Endothelial cell of hepatic sinusoid (primary cell): ENCODE measurements around the gene CCDC78.

ENCODE experiments used
- in situ Hi-C: cut with HindIII; loops from 2 replicates; pipeline ENCODE4 v1.10.0; 2017; ENCODE audit warnings: low sequenced_read_pairs

The CCDC78 gene

DNA sequence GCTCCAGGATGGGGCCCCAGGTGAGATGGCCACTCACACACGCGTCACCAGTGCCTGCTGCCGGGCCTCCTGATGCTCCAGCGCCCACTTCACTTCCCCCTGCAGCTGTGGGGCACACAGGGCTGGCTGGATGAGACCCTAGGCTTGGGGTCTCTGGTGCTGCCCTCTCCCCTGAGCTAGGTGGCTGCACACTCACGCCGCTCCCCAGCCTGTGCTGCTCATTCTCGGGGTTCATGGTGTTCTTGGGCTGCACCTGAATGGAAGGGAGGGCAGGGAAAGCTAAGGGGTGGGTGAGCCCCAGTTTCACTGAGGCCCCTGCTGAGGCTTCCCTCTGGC lies 1.2 kb downstream of the CCDC78 start:
- in situ Hi-C loops, result no loop called here

DNA sequence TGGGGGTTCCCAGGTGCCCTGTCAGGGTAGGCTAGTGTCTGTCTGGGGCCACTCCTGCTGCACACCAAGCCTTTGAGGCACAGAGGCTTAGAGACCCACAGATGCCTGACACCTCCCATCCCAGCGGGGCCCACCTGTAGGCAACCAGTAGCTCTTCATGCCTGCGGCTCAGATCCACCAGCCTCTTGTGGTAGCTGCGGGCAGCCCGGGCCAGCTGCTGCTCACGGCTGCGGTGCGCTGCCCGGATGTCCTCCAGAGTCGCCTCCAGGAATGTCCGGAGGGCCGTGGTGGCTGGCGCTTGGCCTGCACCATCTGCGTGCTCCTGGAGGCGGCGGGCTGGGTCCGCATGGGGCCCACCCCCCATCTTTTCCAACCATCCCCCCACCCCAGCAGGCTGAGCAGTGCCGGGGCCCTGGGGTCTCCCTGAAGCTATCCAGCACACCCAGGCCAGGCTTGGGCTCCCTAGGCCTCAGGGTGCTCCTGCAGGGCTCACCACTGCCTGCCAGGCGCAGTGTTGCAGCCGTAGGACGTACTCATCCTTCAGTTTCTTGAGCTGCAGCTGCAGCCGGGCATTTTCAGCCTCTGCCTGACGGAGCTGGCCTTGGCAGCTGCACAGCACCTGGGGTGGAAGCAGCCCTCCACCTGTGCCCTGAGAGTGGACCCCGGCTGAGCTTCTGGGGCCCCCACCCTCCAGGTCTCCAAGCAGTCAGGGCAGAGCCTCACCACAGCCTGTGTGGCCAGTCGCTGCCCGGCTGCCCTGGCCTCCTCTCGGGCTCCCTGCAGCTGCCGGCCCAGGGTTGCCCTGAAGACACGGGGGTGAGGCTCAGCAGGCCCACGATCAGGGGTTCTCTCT lies 1.8 kb downstream of the CCDC78 start:
- in situ Hi-C loops, result no loop called here

DNA sequence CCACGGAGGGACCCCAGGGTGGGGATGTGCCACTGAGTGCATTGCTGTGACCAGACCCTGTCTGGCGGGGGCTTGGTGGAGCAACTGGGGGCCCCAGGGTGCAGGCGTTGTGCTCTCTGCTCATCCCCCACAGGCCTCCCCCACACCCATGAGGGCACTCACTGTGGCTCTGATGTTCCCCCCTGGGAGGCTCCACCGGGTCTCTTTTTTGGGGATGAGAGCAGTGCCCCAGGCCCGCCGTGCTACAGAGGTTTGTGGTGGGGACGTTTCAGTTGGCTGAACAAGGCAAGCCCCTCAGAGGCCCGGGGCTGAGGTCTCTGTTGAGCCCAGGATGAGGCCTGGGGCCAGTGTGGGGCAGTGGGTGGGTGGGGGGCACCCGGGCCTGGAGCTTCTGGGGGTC lies 2.5 kb downstream of the CCDC78 start:
- in situ Hi-C loops, result no loop called here

DNA sequence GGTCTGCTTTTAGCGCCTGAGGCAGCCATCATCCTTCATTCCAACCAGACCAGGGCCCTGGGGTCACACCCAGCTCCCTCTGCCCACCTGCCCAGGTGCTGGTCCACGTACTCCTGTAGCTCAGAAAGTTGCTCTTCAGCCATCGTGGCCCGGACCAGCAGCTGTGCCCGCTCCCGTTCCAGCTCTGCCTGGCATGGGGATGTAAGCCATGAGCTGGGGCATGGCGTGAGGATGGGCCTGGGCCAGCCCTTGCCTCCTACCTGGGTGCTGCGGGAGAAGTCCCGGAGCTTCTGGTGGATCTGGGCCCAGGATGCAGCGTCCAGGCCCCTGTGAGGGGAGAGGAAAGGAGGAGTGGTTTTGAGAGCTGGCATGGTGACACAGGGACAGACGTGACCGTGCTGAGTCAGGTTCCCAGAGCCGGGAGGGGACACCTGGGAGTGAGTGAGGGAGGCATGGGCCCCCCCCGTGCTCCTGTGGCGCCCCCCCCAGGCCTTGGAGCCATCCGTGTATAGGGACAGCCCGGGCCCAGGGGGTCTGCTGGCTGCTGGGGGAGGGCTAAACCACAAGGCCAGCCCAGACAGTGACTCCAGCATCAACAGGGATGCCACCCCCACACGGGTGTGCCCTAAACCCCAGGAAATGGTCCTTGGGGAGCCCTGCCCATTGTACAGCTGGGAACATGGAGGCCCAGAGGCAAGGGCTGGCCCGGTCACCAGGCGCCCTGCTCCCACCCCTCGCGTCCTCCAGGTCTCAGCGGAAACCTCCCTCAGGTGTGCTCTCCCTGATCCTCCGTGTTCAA lies 3.2 kb downstream of the CCDC78 start:
- in situ Hi-C loops, result no loop called here

DNA sequence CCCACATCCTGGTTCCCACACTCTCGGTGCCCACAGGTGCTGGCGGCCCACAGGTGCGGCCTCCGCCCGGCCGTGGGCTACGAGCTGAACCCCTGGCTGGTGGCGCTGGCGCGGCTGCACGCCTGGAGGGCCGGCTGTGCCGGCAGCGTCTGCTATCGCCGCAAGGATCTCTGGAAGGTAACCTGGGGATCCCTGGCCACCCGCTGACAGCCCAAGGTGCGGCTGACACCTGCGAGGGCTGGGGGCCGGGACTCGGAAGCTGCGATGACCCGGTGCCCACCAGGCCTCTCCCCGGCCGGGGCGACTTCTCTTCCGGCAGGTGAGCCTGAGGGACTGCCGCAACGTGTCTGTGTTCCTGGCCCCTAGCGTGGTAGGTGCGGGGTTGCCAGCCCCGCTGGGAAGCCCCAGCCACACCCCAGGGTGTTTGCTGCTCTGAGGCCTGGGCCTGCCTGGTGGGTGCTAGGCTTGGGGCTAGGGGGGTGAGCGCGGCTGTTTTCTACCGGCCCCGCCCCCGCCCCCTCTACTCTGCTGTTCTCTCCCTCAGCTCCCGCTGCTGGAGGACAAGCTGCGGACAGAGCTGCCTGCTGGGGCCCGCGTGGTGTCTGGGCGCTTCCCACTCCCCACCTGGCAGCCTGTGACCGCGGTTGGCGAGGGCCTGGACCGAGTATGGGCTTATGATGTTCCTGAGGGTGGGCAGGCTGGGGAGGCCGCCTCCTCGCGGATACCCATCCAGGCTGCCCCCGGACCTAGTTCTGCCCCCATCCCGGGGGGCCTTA lies 4.3 kb downstream of the CCDC78 start:
- in situ Hi-C loops, result no loop called here

DNA sequence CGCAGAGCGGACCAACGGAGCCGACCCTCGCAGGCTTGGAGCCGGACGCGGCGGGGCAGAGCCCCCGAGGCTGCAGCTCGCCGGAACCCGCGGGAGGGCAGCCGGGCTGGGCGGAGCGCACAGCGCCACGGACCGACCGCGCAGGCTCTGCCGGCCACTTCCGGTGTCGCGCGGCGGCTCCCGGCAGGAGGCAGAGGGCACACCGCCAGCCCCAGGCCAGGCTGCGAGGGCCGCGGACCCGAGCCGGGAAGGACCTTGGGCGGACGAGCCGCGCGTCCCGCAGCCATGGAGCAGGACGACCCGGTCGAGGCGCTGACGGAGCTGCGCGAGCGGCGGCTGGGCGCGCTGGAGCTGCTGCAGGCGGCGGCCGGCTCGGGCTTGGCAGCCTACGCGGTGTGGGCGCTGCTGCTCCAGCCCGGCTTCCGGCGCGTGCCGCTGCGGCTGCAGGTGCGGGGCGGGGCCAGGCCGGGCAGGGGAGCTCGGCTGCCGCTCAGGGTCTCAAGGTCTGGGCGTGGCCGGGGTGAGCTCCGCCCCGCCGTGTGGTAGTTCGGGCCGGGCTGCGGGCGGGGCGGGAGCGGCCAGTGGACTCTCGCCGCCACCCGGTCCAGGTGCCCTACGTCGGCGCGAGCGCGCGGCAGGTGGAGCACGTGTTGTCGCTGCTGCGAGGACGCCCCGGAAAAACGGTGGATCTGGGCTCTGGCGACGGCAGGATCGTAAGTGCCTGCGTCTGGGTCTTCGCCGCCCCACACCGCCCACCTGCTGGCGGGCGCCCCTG lies 5.1 kb downstream of the CCDC78 start, which contains the start of gene ANTKMT:
Gene ANTKMT (plus strand): TSS at position 157 of the 775 bp plus-strand sequence. CDS start 129 bp downstream, at position 286.
- in situ Hi-C loops, result no loop called here

DNA sequence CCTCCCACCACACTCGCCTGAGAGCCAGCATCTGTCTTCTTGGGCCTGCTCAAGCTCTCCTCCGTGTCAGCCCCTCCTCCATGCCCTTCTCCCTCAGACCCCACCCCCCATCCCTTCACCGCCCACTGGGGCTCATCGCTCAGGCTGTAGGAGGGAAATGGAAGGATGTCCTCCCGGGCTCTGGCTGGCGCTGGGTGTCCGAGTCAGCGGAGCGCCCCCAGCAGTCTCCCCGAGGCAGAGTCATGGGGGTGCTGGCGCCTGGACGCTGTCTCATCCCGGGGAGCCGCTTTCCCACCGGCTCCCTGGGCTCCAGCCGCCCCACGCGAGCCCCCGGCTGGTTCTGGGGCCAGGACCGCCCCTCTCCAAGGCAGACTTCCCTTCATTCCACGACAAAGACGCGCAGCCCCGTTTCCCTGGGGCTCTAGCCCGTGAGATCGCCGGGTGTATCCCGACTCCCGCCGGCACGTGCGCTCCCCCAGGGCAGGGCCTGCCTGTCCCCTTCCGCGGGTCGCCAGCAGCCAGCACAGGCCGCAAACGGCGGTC lies 5.7 kb downstream of the CCDC78 start:
- in situ Hi-C loops, result no loop called here

DNA sequence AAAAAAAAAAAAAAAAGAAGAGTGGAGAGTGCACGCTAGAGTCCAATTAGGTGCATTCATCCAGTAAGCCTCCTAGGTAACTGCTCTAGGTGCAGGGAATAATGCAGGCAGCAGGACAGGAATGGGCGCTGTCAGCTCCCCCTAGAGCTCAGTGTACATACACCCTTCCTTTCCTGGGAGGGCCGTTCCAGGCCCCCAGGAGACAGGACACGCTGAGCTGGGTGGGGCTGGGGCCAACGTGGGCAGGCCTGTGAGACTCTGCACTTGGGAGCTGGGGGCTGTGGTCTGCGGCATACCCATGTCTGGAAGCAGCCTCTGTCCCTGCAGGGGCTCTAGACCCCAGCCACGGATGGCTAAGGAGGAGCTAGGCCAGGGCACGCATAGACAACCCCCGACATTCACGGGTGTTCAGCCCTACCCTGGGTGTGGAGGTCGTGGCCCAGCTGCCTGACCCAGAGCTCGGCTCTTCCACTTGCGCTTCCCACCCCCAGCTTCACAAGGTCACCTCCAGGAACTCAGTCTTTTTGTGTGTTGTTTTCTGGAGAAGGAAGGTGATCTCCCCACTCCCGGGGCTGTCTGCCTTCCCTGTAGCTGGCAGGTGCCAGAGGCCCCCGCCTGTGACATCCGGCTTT lies 6.3 kb downstream of the CCDC78 start:
- in situ Hi-C loops, result loop anchor here (10.0 kb wide), 1 partner anchor 65 kb away; no protein-coding TSS in a partner anchor

DNA sequence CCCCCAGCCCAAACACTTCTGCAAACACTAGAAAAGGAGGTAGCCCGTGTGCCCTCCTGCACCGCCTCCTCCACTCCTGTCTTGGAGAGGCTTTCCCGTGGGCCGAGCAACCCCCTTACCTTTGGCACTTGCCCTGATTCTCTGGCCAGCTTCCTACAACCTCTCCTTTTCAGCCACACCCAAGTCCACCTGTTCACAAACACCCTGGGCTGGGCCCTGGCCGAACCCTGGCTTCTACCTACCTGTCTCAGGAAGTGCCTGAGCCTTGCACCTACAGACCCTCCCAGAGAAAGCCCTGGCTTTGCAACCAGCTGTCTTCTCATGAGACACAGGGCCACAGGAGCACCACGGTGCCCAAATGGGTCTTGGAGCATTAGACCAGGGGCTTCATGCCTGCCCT lies 7.3 kb downstream of the CCDC78 start:
- in situ Hi-C loops, result loop anchor here (10.0 kb wide), 1 partner anchor 64 kb away; no protein-coding TSS in a partner anchor

DNA sequence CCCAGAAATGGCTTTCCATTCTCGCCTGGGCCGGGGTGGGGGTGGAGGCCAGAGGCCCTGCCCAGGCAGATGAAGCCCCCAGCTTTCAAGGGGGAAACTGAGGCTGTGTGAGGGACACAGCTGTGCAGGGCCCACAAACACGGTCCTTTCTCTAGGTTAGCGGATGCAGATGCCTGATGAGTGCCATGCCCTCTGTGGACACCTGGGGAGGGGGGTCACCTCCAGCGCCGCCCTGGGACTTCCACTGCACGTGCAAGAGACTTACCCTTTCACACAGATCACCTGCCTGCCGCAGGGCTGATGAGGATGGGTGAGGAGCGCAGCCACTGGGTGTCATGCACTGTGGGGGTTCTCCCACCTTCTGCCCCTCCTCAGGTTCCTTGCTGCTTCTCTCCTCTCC lies 7.9 kb downstream of the CCDC78 start:
- in situ Hi-C loops, result loop anchor here (10.0 kb wide), 1 partner anchor 64 kb away; no protein-coding TSS in a partner anchor

DNA sequence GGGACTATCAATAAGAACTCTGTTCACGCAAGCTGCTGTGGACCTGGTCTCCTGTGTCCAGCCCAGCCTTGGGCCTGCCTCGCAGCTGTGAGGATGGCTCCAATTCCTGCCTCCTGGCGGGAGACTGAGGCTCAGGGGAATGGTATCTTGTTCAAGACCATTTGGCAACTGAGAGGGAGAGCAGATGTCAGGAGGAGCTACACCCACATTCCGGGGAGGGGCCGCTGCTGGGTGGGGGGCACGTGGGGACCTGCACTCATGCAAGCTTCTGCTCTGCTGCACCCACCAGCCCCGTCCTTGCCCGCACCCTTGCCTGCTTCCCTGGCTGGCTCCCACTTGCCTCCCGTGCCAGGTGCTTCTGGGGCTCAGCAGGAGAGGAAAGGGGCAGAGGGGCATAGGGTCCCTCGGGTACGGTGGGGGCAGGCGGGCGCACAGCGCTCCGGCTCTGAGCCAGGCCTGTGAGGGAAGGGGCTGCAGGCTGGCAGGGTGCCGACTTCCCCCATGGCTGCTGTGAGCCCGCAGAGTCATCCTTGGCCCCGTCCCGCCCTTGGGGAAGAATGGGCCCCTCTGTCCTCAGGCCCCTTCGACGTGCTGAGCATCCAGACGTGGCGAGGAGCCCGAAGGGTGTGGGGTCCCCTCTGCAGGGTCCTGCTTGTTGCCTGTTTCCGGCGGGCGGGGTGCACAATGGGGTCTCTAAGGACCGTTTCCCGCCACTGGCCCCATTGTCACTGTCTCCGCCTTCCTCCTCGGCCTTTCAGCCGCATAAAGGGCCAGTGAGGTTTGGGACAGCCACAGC lies 8.6 kb downstream of the CCDC78 start:
- in situ Hi-C loops, result loop anchor here (10.0 kb wide), 1 partner anchor 63 kb away; no protein-coding TSS in a partner anchor

DNA sequence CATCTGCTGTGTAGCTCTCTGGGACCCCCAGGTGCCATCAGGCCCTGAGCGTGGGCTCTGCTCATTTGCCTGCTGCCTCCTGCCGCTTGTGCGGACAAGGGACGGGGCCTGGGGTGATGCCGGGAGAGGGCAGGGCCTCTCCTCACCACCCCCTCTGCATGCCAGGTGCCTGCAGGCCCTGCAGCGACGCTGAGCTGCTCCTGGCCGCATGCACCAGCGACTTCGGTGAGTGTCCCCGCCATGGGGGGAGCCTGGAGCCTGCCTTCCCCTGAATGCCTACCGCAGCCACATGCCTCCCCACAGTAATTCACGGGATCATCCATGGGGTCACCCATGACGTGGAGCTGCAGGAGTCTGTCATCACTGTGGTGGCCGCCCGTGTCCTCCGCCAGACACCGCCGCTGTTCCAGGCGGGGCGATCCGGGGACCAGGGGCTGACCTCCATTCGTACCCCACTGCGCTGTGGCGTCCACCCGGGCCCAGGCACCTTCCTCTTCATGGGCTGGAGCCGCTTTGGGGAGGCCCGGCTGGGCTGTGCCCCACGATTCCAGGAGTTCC lies 9.4 kb downstream of the CCDC78 start:
- in situ Hi-C loops, result loop anchor here (10.0 kb wide), 1 partner anchor 62 kb away; no protein-coding TSS in a partner anchor

DNA sequence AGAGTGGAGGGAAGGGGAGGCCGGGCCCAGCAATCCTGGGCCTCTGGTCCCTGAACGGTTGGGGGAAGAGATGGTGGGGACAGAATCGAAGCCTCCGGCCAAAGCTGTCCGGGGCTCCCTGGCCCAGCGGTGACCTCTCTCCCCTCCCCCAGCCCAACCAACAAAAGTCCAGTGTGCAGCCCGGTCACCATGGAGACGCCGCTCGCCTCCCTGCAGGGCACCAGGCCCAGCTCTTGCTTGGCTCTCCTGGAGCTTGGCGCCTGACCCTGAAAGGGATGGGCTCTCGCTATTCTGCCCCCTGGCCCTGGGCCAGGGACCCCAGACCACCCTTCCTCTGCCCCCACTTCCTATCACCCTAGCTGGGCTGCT lies 10.1 kb downstream of the CCDC78 start:
- in situ Hi-C loops, result loop anchor here (10.0 kb wide), 1 partner anchor 61 kb away; no protein-coding TSS in a partner anchor

DNA sequence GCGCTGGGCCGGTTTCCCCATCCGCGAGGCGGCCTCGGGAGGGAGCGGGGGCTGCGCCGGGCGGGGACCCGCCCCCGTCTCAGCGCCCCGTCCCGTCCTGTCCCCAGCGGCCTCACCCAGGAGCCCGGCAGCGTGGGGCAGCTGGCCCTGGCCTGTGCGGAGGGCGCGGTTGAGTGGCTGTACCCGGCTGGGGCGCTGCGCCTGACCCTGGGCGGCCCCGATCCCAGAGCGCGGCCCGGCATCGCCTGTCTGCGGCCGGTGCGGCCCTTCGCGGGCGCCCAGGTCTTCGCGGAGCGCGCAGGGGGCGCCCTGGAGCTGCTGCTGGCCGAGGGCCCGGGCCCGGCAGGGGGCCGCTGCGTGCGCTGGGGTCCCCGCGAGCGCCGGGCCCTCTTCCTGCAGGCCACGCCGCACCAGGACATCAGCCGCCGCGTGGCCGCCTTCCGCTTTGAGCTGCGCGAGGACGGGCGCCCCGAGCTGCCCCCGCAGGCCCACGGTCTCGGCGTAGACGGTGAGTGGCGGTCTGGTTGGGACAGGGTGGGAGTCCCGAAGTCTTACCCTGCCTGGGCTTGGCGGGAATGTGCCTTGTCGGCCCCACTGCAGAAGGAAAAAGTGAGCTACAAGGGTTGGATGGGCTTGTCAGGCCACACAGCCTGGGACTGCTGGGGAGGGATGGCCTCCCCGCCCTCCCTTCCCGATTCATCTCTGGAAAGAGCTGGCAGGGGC lies 10.6 kb downstream of the CCDC78 start:
- in situ Hi-C loops, result loop anchor here (10.0 kb wide), 1 partner anchor 61 kb away; no protein-coding TSS in a partner anchor

DNA sequence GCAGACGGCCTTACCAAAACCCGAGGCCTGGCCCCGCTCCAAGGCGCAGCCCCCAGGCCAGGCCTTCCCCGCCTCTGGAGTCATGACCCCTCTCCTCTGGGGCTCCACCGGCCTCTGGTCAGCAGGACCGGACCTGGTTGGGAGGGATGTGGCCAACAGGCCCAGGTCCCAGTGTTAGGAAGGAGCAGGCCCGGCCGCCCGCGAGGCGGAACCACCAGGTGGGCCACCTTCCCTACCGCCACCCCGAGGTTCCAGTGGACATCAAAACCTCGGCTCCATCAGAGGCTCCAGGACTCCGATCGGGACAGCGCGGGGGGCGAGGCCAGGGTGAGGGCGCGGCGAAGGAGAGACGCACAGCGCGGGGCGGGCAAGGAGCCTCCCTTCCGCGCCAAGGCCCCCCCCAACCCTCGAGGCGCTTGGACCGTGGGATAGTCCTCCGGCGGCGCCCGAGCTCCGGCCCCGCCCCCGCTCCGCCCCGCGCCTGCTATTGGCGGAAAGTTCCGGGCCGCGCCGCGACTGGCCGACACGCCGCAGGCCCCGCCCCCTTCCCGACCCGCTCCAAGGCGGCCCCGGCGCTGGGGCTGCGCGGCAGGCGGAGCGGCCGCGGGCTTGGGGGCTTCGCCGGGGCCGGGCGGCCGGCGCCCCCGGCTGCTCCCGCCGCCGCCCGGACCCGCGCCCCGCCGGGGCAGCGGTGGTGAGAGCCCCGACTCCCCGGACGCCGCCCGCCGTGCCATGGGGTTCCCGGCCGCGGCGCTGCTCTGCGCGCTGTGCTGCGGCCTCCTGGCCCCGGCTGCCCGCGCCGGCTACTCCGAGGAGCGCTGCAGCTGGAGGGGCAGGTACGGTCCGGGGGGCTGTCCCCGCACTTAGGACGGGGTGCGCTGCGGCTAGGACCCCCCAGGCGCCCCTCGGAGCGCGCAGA lies 11.4 kb downstream of the CCDC78 start, which contains the start of gene METRN:
Gene METRN (plus strand): TSS at position 561 of the 919 bp plus-strand sequence. CDS start 172 bp downstream, at position 733.
- in situ Hi-C loops, result loop anchor here (5.0 to 10.0 kb wide), 2 partner anchors 60 to 262 kb away; no protein-coding TSS in a partner anchor

DNA sequence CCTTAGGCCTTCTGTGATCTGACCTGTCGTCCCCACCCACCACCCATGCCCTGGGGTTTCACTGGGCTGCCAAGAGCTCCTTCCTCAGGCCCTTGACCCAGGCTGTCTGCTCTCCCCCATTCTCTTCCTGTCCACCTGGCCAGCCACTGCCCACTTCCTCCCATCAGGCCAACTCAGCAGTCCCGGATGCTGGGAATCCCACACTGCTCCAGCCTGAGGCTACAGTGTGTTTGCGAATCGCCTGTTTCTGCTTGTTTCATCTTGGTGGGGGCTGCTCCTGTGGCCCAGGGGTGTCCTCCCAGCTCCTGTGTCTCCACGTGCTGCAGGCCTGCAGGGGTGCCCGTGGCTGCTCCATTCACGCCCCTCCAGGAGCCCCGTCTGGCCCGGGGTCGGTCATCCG lies 12.2 kb downstream of the CCDC78 start:
- in situ Hi-C loops, result loop anchor here (5.0 to 10.0 kb wide), 2 partner anchors 59 to 263 kb away; no protein-coding TSS in a partner anchor
